Aorta (tissue), 5 donors: ENCODE measurements around the gene ATRX. TPM values are rescaled to one million over a fixed set of nuclear protein-coding genes. Genes with fewer than 3 reads are reported as not detected.
"Not testable (repeated sequence)": the region's sequence is repeated elsewhere in the genome, so short reads cannot be mapped to it uniquely, and the experiment has no call there.

Source experiments
- ATAC-seq: fragments of 200-7000 bp; cut with Tn5 transposase; one replicate; pipeline ENCODE4 v1.9.1; 2022; ENCODE audit warnings: moderate library complexity; ENCODE audit not compliant: low FRiP score
- DNase-seq, 2 donors: peaks; one replicate each; pipeline ENCODE4 v3.0.0-alpha.2; 2020
- H3K27ac ChIP-seq, 2 donors: one replicate each; pipeline ENCODE4 v1.5.1; 2013; ENCODE audit warnings: low read length in 2 of 2, mild to moderate bottlenecking in 2 of 2, moderate library complexity in 2 of 2, control low read depth in 1 of 2, inconsistent platforms in 1 of 2, low read depth in 1 of 2
- H3K27me3 ChIP-seq, 2 donors: one replicate each; pipeline ENCODE4 v1.6.1; 2013; ENCODE audit warnings: control low read depth in 1 of 2, low read length in 1 of 2, mild to moderate bottlenecking in 1 of 2, moderate library complexity in 1 of 2; ENCODE audit not compliant: insufficient read depth in 2 of 2, control insufficient read depth in 1 of 2
- H3K36me3 ChIP-seq, 2 donors: one replicate each; pipeline ENCODE4 v1.6.1; 2013; ENCODE audit warnings: control low read depth in 1 of 2, low read length in 1 of 2, mild to moderate bottlenecking in 1 of 2; ENCODE audit not compliant: insufficient read depth in 2 of 2, control insufficient read depth in 1 of 2
- H3K4me1 ChIP-seq, 2 donors: one replicate each; pipeline ENCODE4 v1.6.1; 2013; ENCODE audit warnings: low read length in 2 of 2, control low read depth in 1 of 2, mild to moderate bottlenecking in 1 of 2, moderate library complexity in 1 of 2; ENCODE audit not compliant: insufficient read depth in 2 of 2, control insufficient read depth in 1 of 2
- H3K4me3 ChIP-seq, 2 donors: one replicate each; pipeline ENCODE4 v1.5.1; 2013; ENCODE audit warnings: low read length in 2 of 2, control low read depth in 1 of 2, mild to moderate bottlenecking in 1 of 2
- H3K9me3 ChIP-seq: one replicate; pipeline ENCODE4 v1.6.1; 2013; ENCODE audit warnings: mild to moderate bottlenecking, low read length; ENCODE audit not compliant: control insufficient read depth
- WGBS, 2 donors: extraction: QIAGEN DNeasy Blood & Tissue Kit; methylation state at CpG; one replicate each; pipeline ENCODE4 v1.1.7; 2013; 5-methylcytosine and 5-hydroxymethylcytosine counted together
- intact Hi-C, 2 donors: fragments of 100-400 bp; cut with DNase I; formaldehyde crosslinking; loops; one replicate each; pipeline versions ENCODE4 v1.14.2 to v1.15.0; 2022
- polyA plus RNA-seq, 2 donors: library from polyadenylated mRNA; stranded (reverse); fragments of 200-250 nt; gene quantifications; one replicate each; pipeline ENCODE4 v1.2.3, GENCODE V29; 2013
- total RNA-seq, 2 donors: library from RNA; stranded (reverse); fragmentation: NEBNext Ultra II Directional; extraction: Animal tissue kit (Norgen Biotek cat#: 25700); gene quantifications; one replicate each; pipeline ENCODE4 v1.2.1, GENCODE V29; 2021
- donor health status: healthy with polysubstance abuse.
- donor health status: Bipolar disorder and iron deficiency.
- donor health status: DM: no; HTN: no; CAD: no.
- donor health status: DM: no; HTN: no; CAD: no.
- donor health status: DM: yes; HTN: yes; CAD: no.

The ATRX gene
- total and polyA plus RNA-seq, 4 donors, result 9.4 to 136 (median 72.4) TPM

GRCh38 chrX:77561372-77561771 lies 224.6 kb downstream of the ATRX start:
- intact Hi-C loops, result no loop called here
- no peaks in the 10 kb centered on the region for H3K4me1 ChIP-seq
- ATAC-seq (no peak), DNase-seq (no peak)
- no peak overlapping the region for H3K4me3 ChIP-seq
- 80 to 94% methylated on average over 2 of the region's 2 CpGs for WGBS, 2 donors
- no peaks in the 10 kb centered on the region for H3K36me3 ChIP-seq
- H3K27ac ChIP-seq, result no peak overlapping the region
- H3K9me3 ChIP-seq, result no peaks in the 10 kb centered on the region
- H3K27me3 ChIP-seq, result no peaks in the 10 kb centered on the region

- H3K4me3 ChIP-seq, result no peak overlapping the region
- no peaks in the 10 kb centered on the region for H3K27me3 ChIP-seq
- H3K4me1 ChIP-seq, result no peaks in the 10 kb centered on the region
- no peak overlapping the region for H3K27ac ChIP-seq
- no peaks in the 10 kb centered on the region for H3K36me3 ChIP-seq
- intact Hi-C loops, result no loop called here
- DNase-seq (no peak), ATAC-seq (no peak)
- no peaks in the 10 kb centered on the region for H3K9me3 ChIP-seq
Observed at GRCh38 chrX:77556276-77556675, 229.7 kb downstream of the ATRX start.

- no peak for ATAC-seq
- no peak overlapping the region for H3K4me3 ChIP-seq
- DNase-seq, result no peak
- no peak overlapping the region for H3K27ac ChIP-seq
- H3K27me3 ChIP-seq, result no peaks in the 10 kb centered on the region
- intact Hi-C loops, result no loop called here
- no peaks in the 10 kb centered on the region for H3K36me3 ChIP-seq
- H3K4me1 ChIP-seq, result no peaks in the 10 kb centered on the region
- no peaks in the 10 kb centered on the region for H3K9me3 ChIP-seq
- WGBS, 2 donors, result 45 to 47% methylated on average over 2 of the region's 2 CpGs
Observed at GRCh38 chrX:77548751-77549150, 237.3 kb downstream of the ATRX start.

- H3K4me1 ChIP-seq, H3K27me3 ChIP-seq, ATAC-seq, intact Hi-C loops, H3K27ac ChIP-seq, H3K9me3 ChIP-seq, DNase-seq, H3K4me3 ChIP-seq, H3K36me3 ChIP-seq: not testable (repeated sequence)
- WGBS, 2 donors, result 82 to 95% methylated on average over 2 of the region's 2 CpGs
Observed at GRCh38 chrX:77539778-77540177, 246.2 kb downstream of the ATRX start.

GRCh38 chrX:77531261-77531660 lies 254.8 kb downstream of the ATRX start:
- DNase-seq, intact Hi-C loops, H3K9me3 ChIP-seq, H3K36me3 ChIP-seq, H3K4me1 ChIP-seq, H3K4me3 ChIP-seq, H3K27me3 ChIP-seq, H3K27ac ChIP-seq, ATAC-seq: not testable (repeated sequence)
- WGBS, 2 donors, result 86 to 99% methylated on average over 2 of the region's 2 CpGs

GRCh38 chrX:77528034-77528433 lies 258.0 kb downstream of the ATRX start:
- ATAC-seq, result no peak
- no peaks in the 10 kb centered on the region for H3K4me1 ChIP-seq
- 76 to 79% methylated on average over 7 of the region's 7 CpGs for WGBS, 2 donors
- DNase-seq, result peak in 1 of 2 donors; percentile 28
- H3K9me3 ChIP-seq, result no peaks in the 10 kb centered on the region
- H3K36me3 ChIP-seq, result no peaks in the 10 kb centered on the region
- intact Hi-C loops, result no loop called here
- H3K27me3 ChIP-seq, result no peaks in the 10 kb centered on the region
- H3K27ac ChIP-seq, result no peak overlapping the region
- no peak overlapping the region for H3K4me3 ChIP-seq

- 67 to 72% methylated on average over 18 of the region's 18 CpGs for WGBS, 2 donors
- Histone ChIP-seq H3K36me3 (no peaks in the 10 kb centered on the region), H3K27me3 (no peaks in the 10 kb centered on the region), H3K27ac (no peak overlapping the region), H3K9me3 (no peaks in the 10 kb centered on the region), H3K4me1 (no peaks in the 10 kb centered on the region), H3K4me3 (no peak overlapping the region)
- peak; percentile 50 to 67 for DNase-seq
- peak; percentile 72 for ATAC-seq
- intact Hi-C loops, result no loop called here
Observed at GRCh38 chrX:77527233-77528001, 258.6 kb downstream of the ATRX start.

- DNase-seq (no peak), ATAC-seq (no peak)
- H3K27me3 ChIP-seq, result no peaks in the 10 kb centered on the region
- no peak overlapping the region for H3K27ac ChIP-seq
- peaks cover 0 to 1% of the 10 kb centered on the region in 2 donors for H3K36me3 ChIP-seq
- no peaks in the 10 kb centered on the region for H3K9me3 ChIP-seq
- no peak overlapping the region for H3K4me3 ChIP-seq
- no peaks in the 10 kb centered on the region for H3K4me1 ChIP-seq
- intact Hi-C loops, result no loop called here
- WGBS, 2 donors, result 44 to 96% methylated on average over 1 of the region's 1 CpG
Observed at GRCh38 chrX:77519765-77520164, 266.3 kb downstream of the ATRX start.

GRCh38 chrX:77514177-77514576 lies 271.8 kb downstream of the ATRX start:
- intact Hi-C loops, result no loop called here
- Histone ChIP-seq H3K4me1 (no peaks in the 10 kb centered on the region), H3K9me3 (no peaks in the 10 kb centered on the region), H3K27me3 (no peaks in the 10 kb centered on the region), H3K27ac (no peak overlapping the region), H3K4me3 (no peak overlapping the region), H3K36me3 (peaks cover 0 to 10% of the 10 kb centered on the region in 2 donors)
- ATAC-seq (no peak), DNase-seq (no peak)
- WGBS, 2 donors, result 58 to 100% methylated on average over 1 of the region's 1 CpG
